HepG2 (cell line): ENCODE data around the gene SNRNP48. TPM values are rescaled to one million over a fixed set of nuclear protein-coding genes. Genes with fewer than 3 reads are reported as not detected.

Experiments
- ARHGAP35 ChIP-seq: sonication (generic); formaldehyde crosslinking; IDR thresholded peaks from 2 replicates; pipeline ENCODE4 v1.9.0; 2022; ENCODE audit warnings: mild to moderate bottlenecking, inconsistent platforms, moderate library complexity, missing genetic modification reagents, borderline replicate concordance
- ARNT2 ChIP-seq: sonication (generic); formaldehyde crosslinking; IDR thresholded peaks from 2 replicates; pipeline ENCODE4 v1.8.0; 2022; ENCODE audit warnings: mild to moderate bottlenecking, low read depth, missing genetic modification reagents, moderate library complexity
- CHCHD3 ChIP-seq: sonication (generic); formaldehyde crosslinking; IDR thresholded peaks from 2 replicates; pipeline ENCODE4 v1.8.0; 2022; ENCODE audit warnings: mild to moderate bottlenecking, missing genetic modification reagents, moderate library complexity
- DDIT3 ChIP-seq: sonication (generic); formaldehyde crosslinking; IDR thresholded peaks from 2 replicates; pipeline ENCODE4 v1.4.0; 2020; ENCODE audit warnings: mild to moderate bottlenecking, missing genetic modification reagents
- HDAC2 ChIP-seq: sonication (generic); formaldehyde crosslinking; IDR thresholded peaks from 2 replicates; pipeline ENCODE4 v1.4.0; 2020; ENCODE audit warnings: missing genetic modification reagents
- MED13 ChIP-seq: sonication (generic); formaldehyde crosslinking; IDR thresholded peaks from 2 replicates; pipeline ENCODE4 v1.5.0; 2020; ENCODE audit warnings: missing genetic modification reagents
- MYNN ChIP-seq: sonication (generic); formaldehyde crosslinking; IDR thresholded peaks from 2 replicates; pipeline ENCODE4 v1.4.0; 2020; ENCODE audit warnings: mild to moderate bottlenecking, low read depth, missing genetic modification reagents
- PCBP1 ChIP-seq: fragments of 200-400 bp; formaldehyde crosslinking; IDR thresholded peaks from 2 replicates; pipeline ENCODE4 v1.6.1; 2017; ENCODE audit warnings: mild to moderate bottlenecking, low read depth, low read length, borderline replicate concordance
- PHF5A ChIP-seq: IDR thresholded peaks from one replicate; pipeline ENCODE4 v1.6.1; 2018; ENCODE audit warnings: low read depth, missing genetic modification reagents; ENCODE audit not compliant: unreplicated experiment
- PRDM15 ChIP-seq: sonication (generic); formaldehyde crosslinking; IDR thresholded peaks from 2 replicates; pipeline ENCODE4 v1.4.0; 2020; ENCODE audit warnings: missing genetic modification reagents
- SP4 ChIP-seq: sonication (generic); formaldehyde crosslinking; IDR thresholded peaks from 2 replicates; pipeline ENCODE4 v1.8.1; 2023; ENCODE audit warnings: mild to moderate bottlenecking, missing genetic modification reagents
- THAP8 ChIP-seq: sonication (generic); formaldehyde crosslinking; IDR thresholded peaks from 2 replicates; pipeline ENCODE4 v1.5.1; 2020; ENCODE audit warnings: missing genetic modification reagents, mild to moderate bottlenecking, borderline replicate concordance
- ZNF12 ChIP-seq: sonication (generic); formaldehyde crosslinking; IDR thresholded peaks from 2 replicates; pipeline ENCODE4 v1.5.0; 2020; ENCODE audit warnings: missing genetic modification reagents
- ZNF121 ChIP-seq: sonication (generic); formaldehyde crosslinking; IDR thresholded peaks from 2 replicates; pipeline ENCODE4 v1.5.0; 2020; ENCODE audit warnings: mild to moderate bottlenecking, missing genetic modification reagents
- ZNF136 ChIP-seq: sonication (generic); formaldehyde crosslinking; IDR thresholded peaks from 2 replicates; pipeline ENCODE4 v1.8.1; 2022; ENCODE audit warnings: low read depth, mild to moderate bottlenecking, moderate library complexity, missing genetic modification reagents
- ZNF17 ChIP-seq: sonication (generic); formaldehyde crosslinking; IDR thresholded peaks from 2 replicates; pipeline ENCODE4 v1.5.0; 2020; ENCODE audit warnings: mild to moderate bottlenecking, missing genetic modification reagents
- ZNF256 ChIP-seq: sonication (generic); formaldehyde crosslinking; conservative IDR thresholded peaks from 2 replicates; pipeline ENCODE4 v1.4.0; 2020; ENCODE audit warnings: missing genetic modification reagents
- ZNF317 ChIP-seq: sonication (generic); formaldehyde crosslinking; IDR thresholded peaks from 2 replicates; pipeline ENCODE4 v1.5.0; 2020; ENCODE audit warnings: mild to moderate bottlenecking, missing genetic modification reagents
- ZNF484 ChIP-seq: sonication (generic); formaldehyde crosslinking; IDR thresholded peaks from 2 replicates; pipeline ENCODE4 v1.5.1; 2020; ENCODE audit warnings: mild to moderate bottlenecking, low read depth, missing genetic modification reagents, borderline replicate concordance
- ZNF496 ChIP-seq: sonication (generic); formaldehyde crosslinking; IDR thresholded peaks from 2 replicates; pipeline ENCODE4 v1.8.1; 2023; ENCODE audit warnings: mild to moderate bottlenecking, moderate library complexity, missing genetic modification reagents; ENCODE audit not compliant: insufficient replicate concordance
- ZNF563 ChIP-seq: sonication (generic); formaldehyde crosslinking; IDR thresholded peaks from 2 replicates; pipeline ENCODE4 v1.8.0; 2022; ENCODE audit warnings: mild to moderate bottlenecking, moderate library complexity, missing genetic modification reagents
- ZNF660 ChIP-seq: sonication (generic); formaldehyde crosslinking; IDR thresholded peaks from 2 replicates; pipeline ENCODE4 v1.5.1; 2020; ENCODE audit warnings: mild to moderate bottlenecking, low read depth, missing genetic modification reagents, borderline replicate concordance
- ZNF777 ChIP-seq: sonication (generic); formaldehyde crosslinking; IDR thresholded peaks from 2 replicates; pipeline ENCODE4 v1.4.0; 2020; ENCODE audit warnings: missing genetic modification reagents
- ZNF841 ChIP-seq: sonication (generic); formaldehyde crosslinking; IDR thresholded peaks from 2 replicates; pipeline ENCODE4 v1.8.1; 2023; ENCODE audit warnings: missing genetic modification reagents, borderline replicate concordance
- polyA plus RNA-seq, 8 experiments: library from polyadenylated mRNA; depleted of rRNA in 3 of 8; stranded (reverse) in 7 of 8; unstranded in 1 of 8; fragments of >200 nt; fragmentation: Illumina TruSeq in 4 of 8; extraction: Trizol in 4 of 8; gene quantifications; 2 replicates each; pipeline versions ENCODE4 v1.2.1 to v1.2.3, GENCODE V29; 2011 to 2016; ENCODE audit warnings: low read depth in 4 of 8, missing spikeins in 1 of 8, mixed read lengths in 1 of 8; ENCODE audit not compliant: insufficient read depth in 1 of 8
- total RNA-seq, 5 experiments: library from RNA; depleted of rRNA; stranded (reverse); fragments of >200 nt; fragmentation: Illumina TruSeq; extraction: Trizol; gene quantifications; 2 replicates each; pipeline ENCODE4 v1.2.3, GENCODE V29; 2016; ENCODE audit warnings: low read depth in 1 of 5

The SNRNP48 gene
- total and polyA plus RNA-seq, 2 of the 13 experiments (the other 11 are each of a cell fraction or from before 2014, with no cell fraction given), result 17.5 to 47.5 TPM

GRCh38 chr6:7589949-7590917 lies at the start of gene SNRNP48 (continued):
- TF ChIP-seq MYNN (no peak), ZNF317 (CRISPR knock-in tag) (peak; percentile 78), CHCHD3 (CRISPR knock-in tag) (no peak), ZNF12 (CRISPR knock-in tag) (peak; percentile 41; the same call in 1 of the 2 replicates), ZNF660 (CRISPR knock-in tag) (no peak; the same call in 1 of the 2 replicates), ZNF256 (CRISPR knock-in tag) (no peak), PRDM15 (CRISPR knock-in tag) (no peak), ZNF484 (no peak), ARNT2 (CRISPR knock-in tag) (peak; percentile 84), ZNF17 (CRISPR knock-in tag) (no peak), ZNF841 (CRISPR knock-in tag) (no peak), ZNF121 (no peak), PCBP1 (peak; percentile 39; the same call in 1 of the 2 replicates), PHF5A (CRISPR knock-in tag) (peak; percentile 91), ZNF496 (CRISPR knock-in tag) (no peak), THAP8 (CRISPR knock-in tag) (no peak; the same call in 1 of the 2 replicates), ZNF777 (peak; percentile 57), ZNF563 (peak; percentile 89), ARHGAP35 (CRISPR knock-in tag) (peak; percentile 86), SP4 (CRISPR knock-in tag) (peak; percentile 95), DDIT3 (CRISPR knock-in tag) (no peak; the same call in 1 of the 2 replicates), ZNF136 (CRISPR knock-in tag) (no peak), MED13 (peak; percentile 54), HDAC2 (peak; percentile 68)
